ENCODE data around the gene CDYL. TPM values are rescaled to one million over a fixed set of nuclear protein-coding genes. Genes with fewer than 3 reads are reported as not detected.
"Not testable (repeated sequence)": the region's sequence is repeated elsewhere in the genome, so short reads cannot be mapped to it uniquely, and the experiment has no call there.

CDYL gene
- total RNA-seq, 4 donors from 2014 or later, result 42.2 to 70.6 (median 49.0) TPM

DNA sequence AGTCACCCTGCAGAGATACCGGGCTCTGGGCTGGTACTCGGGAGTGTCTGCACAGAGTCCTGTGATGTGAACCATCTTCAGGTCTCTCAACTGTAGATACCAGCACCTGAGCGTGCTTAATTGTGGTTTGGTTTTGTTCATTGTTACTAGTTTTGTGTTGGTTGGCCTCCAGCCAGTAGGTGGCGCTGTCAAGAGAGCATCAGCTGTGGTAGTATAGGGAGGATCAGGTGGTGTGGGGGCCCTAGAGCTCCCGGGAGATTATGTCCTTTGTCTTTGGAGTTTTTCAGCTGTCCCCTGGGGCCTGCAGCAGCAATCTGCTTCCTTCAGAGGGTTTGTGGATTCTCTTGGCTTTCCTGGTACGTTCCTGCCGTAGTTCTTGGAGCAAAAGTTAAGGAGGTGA is 67.9 kb downstream of the CDYL start:
- Histone ChIP-seq H3K27ac (no peak overlapping the region), H3K27me3 (no peaks in the 10 kb centered on the region), H3K9me3 (peaks cover 8% of the 10 kb centered on the region), H3K36me3 (no peaks in the 10 kb centered on the region), H3K4me1 (no peaks in the 10 kb centered on the region), H3K4me3 (no peak overlapping the region)
- DNase-seq (ENCODE audit: low spot score in 2 of 2), result no peak
- TF ChIP-seq EP300 (IDR thresholded peaks at IDR 0.05), result no peak
- no peak for TF ChIP-seq POLR2A (IDR thresholded peaks at IDR 0.05)
- TF ChIP-seq POLR2AphosphoS5 (IDR thresholded peaks at IDR 0.05), result no peak
- TF ChIP-seq CTCF (IDR thresholded peaks at IDR 0.05), result no peak
- 98% methylated on average over 7 of the region's 7 CpGs for WGBS

DNA sequence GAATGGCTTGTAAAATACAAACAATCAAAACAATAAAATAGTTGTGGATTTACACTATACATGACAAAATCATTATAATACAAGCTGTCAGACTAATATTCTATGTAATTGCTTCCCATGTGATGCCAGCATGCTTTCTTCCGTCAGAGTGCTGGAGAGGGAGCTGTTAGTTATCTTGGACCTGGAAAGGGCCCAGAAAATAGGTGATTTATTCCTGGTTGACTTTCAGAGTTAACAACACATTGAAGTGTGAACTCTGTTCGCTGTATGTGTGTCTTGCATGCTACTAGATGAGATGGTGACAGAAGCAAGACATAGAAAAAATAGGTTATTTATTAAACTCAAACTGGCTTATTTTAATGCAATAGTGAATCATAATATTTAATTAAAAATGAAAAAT is 70.2 kb downstream of the CDYL start:
- H3K9me3 ChIP-seq, result peaks cover 8% of the 10 kb centered on the region
- no peaks in the 10 kb centered on the region for H3K27me3 ChIP-seq
- TF ChIP-seq EP300 (IDR thresholded peaks at IDR 0.05), result no peak
- TF ChIP-seq CTCF (IDR thresholded peaks at IDR 0.05), result no peak
- no peak for TF ChIP-seq POLR2A (IDR thresholded peaks at IDR 0.05)
- no peak for TF ChIP-seq POLR2AphosphoS5 (IDR thresholded peaks at IDR 0.05)
- no peak overlapping the region for H3K27ac ChIP-seq
- H3K36me3 ChIP-seq, result no peaks in the 10 kb centered on the region
- 87% methylated on average over 2 of the region's 2 CpGs for WGBS
- H3K4me3 ChIP-seq, result no peak overlapping the region
- no peak for DNase-seq (ENCODE audit: low spot score in 2 of 2)
- H3K4me1 ChIP-seq, result no peaks in the 10 kb centered on the region

DNA sequence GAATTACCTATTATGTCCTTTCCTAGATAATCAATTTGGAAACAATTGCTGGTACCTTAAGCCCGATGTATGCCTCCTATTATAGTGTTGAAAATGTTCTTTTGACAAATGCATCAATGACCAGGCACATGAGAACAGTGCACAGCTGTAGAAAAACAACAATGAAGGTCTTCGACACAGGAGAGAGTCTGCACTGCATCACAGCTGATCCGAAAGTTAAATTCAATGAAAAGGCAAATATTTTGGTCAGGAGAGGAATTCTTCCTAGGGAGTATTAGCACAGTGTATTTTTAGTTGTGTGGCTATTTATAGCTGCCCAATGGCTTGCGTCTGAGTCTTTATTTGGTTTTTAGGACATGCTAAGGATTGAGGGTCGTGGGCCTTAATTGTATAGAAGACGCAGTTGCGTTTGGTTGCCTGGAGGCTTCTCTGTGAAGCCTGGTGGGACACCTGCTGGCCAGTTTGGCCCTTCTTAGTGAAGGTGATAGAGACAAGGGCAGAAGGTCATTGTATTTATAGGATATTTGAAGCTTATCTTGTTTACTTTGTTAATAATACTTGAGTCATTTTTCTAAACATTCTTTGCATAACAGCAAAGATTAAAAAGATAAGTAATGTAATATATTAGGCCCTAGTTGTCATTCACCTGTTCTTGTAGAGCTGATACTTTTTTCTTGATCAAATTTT is 72.3 kb downstream of the CDYL start:
- no peak for DNase-seq (ENCODE audit: low spot score in 2 of 2)
- no peaks in the 10 kb centered on the region for H3K36me3 ChIP-seq
- WGBS, result 78% methylated on average over 7 of the region's 7 CpGs
- no peak overlapping the region for H3K27ac ChIP-seq
- no peaks in the 10 kb centered on the region for H3K27me3 ChIP-seq
- no peaks in the 10 kb centered on the region for H3K9me3 ChIP-seq
- no peak overlapping the region for H3K4me3 ChIP-seq
- H3K4me1 ChIP-seq, result no peaks in the 10 kb centered on the region
- no peak for TF ChIP-seq POLR2A (IDR thresholded peaks at IDR 0.05)
- no peak for TF ChIP-seq POLR2AphosphoS5 (IDR thresholded peaks at IDR 0.05)
- TF ChIP-seq EP300 (IDR thresholded peaks at IDR 0.05), result no peak
- no peak for TF ChIP-seq CTCF (IDR thresholded peaks at IDR 0.05)

GRCh38 chr6:4849226-4850022 is 73.2 kb downstream of the CDYL start:
- 75% methylated on average over 4 of the region's 4 CpGs for WGBS
- no peak for DNase-seq (ENCODE audit: low spot score in 2 of 2)
- no peaks in the 10 kb centered on the region for H3K36me3 ChIP-seq
- H3K27me3 ChIP-seq, result no peaks in the 10 kb centered on the region
- TF ChIP-seq POLR2AphosphoS5 (IDR thresholded peaks at IDR 0.05) (no peak), CTCF (IDR thresholded peaks at IDR 0.05) (no peak), EP300 (IDR thresholded peaks at IDR 0.05) (no peak), POLR2A (IDR thresholded peaks at IDR 0.05) (no peak)
- H3K27ac ChIP-seq, result no peak overlapping the region
- H3K4me1 ChIP-seq, result no peaks in the 10 kb centered on the region
- no peaks in the 10 kb centered on the region for H3K9me3 ChIP-seq
- no peak overlapping the region for H3K4me3 ChIP-seq

DNA sequence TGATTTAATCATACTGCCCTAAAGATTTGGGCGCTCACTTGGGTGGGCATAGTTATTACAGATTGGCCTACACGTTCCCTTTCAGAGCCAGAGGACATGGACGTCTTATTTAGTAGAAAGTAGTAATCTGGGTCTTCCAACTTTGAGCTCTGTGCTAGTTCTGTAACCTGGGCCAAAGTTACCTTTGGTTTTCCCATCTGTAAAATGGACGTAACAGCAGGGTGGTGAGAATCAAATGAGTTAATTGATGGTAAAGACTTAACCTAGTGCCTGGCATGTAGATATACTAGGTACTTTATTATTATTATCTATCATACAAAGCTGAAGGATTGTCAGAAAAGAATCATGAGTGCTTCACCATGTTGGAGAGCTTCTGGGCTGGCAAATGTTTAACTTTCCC is 74.8 kb downstream of the CDYL start:
- Histone ChIP-seq H3K36me3 (no peaks in the 10 kb centered on the region), H3K27ac (no peak overlapping the region), H3K4me3 (no peak overlapping the region), H3K9me3 (no peaks in the 10 kb centered on the region), H3K4me1 (no peaks in the 10 kb centered on the region), H3K27me3 (no peaks in the 10 kb centered on the region)
- DNase-seq (ENCODE audit: low spot score in 2 of 2), result no peak
- 96% methylated on average over 4 of the region's 4 CpGs for WGBS
- TF ChIP-seq CTCF (IDR thresholded peaks at IDR 0.05), result no peak
- TF ChIP-seq POLR2A (IDR thresholded peaks at IDR 0.05), result no peak
- TF ChIP-seq EP300 (IDR thresholded peaks at IDR 0.05), result no peak
- TF ChIP-seq POLR2AphosphoS5 (IDR thresholded peaks at IDR 0.05), result no peak

- not testable (repeated sequence) for H3K4me1 ChIP-seq; DNase-seq (ENCODE audit: low spot score in 2 of 2)
- WGBS, result 56% methylated on average over 1 of the region's 1 CpG
Measured at GRCh38 chr6:4852186-4852585, 76.0 kb downstream of the CDYL start.

More at GRCh38 chr6:4852186-4852585, 76.0 kb downstream of the CDYL start:
- not testable (repeated sequence) for H3K27ac ChIP-seq, H3K27me3 ChIP-seq, H3K36me3 ChIP-seq, H3K9me3 ChIP-seq, H3K4me3 ChIP-seq

Measured in suprapubic skin (tissue), 4 donors.